RWPE1 (cell line): ENCODE data around the gene GABRG3.

ENCODE experiments used
- CTCF ChIA-PET: fragments of 350-600 bp; sonication (Branson Sonifier 250); formaldehyde crosslinking; extraction: SDS; loops from one replicate; lab custom pipeline; 2021; lab: Yijun Ruan, JAX
- POLR2A ChIA-PET: fragments of 400-600 bp; formaldehyde crosslinking; extraction: SDS; loops from one replicate; lab custom pipeline; 2020; ENCODE audit warnings: antibody characterized with exemption; ENCODE audit not compliant: low non-redundant PET; lab: Yijun Ruan, JAX
- DNase-seq: peaks from one replicate; pipeline ENCODE4 v3.0.0; 2012; ENCODE audit warnings: low spot score
- H3K27ac ChIP-seq: fragments of 450-650 bp; 2 replicates; pipeline ENCODE4 v1.5.1; 2017
- TF ChIP-seq, protein P1 (sequence below): fragments of 450-650 bp; conservative IDR thresholded peaks from 2 replicates; pipeline ENCODE4 v1.5.1; 2017; ENCODE audit warnings: low read depth, mild to moderate bottlenecking

The GABRG3 gene

DNA sequence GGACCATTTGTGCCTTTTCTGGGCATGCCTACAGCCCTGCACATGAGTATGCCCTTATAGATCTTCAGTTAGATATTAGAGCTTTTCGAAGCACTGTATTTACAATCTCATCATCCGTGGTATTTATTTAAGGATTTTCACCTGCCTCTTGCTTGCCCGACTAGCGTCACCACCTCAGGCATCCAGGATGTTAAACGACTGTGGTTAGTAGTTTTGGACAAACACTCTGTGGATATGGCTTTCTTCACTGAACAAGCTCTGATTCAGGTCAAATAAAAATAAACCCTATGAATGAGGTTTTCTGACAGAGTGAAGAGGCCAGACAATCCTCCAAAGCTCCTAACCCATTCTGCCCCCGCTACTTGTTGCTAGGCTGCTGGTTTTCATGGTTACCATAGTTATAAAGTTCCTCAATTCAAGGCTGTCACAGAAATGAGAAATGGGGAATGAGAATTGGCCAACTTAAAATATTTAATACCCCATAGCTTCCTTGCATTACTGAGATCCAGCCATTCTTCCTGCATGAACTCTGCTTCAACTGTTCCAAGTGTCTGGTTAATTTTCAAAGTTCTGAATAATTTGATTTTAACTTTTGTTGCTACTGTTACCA lies 440.1 kb downstream of the GABRG3 start:
- DNase-seq = no peak
- CTCF ChIA-PET = no interaction called here
- no peak overlapping the region for H3K27ac ChIP-seq
- TF ChIP-seq, protein P1, sequence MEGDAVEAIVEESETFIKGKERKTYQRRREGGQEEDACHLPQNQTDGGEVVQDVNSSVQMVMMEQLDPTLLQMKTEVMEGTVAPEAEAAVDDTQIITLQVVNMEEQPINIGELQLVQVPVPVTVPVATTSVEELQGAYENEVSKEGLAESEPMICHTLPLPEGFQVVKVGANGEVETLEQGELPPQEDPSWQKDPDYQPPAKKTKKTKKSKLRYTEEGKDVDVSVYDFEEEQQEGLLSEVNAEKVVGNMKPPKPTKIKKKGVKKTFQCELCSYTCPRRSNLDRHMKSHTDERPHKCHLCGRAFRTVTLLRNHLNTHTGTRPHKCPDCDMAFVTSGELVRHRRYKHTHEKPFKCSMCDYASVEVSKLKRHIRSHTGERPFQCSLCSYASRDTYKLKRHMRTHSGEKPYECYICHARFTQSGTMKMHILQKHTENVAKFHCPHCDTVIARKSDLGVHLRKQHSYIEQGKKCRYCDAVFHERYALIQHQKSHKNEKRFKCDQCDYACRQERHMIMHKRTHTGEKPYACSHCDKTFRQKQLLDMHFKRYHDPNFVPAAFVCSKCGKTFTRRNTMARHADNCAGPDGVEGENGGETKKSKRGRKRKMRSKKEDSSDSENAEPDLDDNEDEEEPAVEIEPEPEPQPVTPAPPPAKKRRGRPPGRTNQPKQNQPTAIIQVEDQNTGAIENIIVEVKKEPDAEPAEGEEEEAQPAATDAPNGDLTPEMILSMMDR = no peak
- POLR2A ChIA-PET = no interaction called here

DNA sequence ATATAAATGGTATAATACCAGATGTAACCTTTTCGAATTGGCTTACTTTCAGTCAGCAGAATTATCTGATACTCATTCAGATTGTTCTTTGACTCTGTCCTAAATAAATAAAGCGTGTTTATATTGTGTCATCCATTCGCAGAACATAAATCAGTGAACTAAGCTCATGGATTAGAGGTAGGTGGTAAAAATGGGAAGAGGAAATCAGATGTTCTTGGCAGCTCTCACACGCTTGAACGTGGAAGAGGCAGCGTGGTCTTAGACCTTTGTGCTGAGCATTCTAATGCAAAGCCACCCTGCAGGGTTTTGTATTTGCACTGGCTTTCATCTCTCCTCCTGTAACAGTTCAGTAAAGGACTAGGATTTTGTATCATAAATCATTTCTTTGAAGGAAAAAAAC lies 441.4 kb downstream of the GABRG3 start:
- no peak for DNase-seq
- ChIA-PET POLR2A (no interaction called here), CTCF (no interaction called here)
- H3K27ac ChIP-seq = no peak overlapping the region
- TF ChIP-seq, protein P1 = no peak

DNA sequence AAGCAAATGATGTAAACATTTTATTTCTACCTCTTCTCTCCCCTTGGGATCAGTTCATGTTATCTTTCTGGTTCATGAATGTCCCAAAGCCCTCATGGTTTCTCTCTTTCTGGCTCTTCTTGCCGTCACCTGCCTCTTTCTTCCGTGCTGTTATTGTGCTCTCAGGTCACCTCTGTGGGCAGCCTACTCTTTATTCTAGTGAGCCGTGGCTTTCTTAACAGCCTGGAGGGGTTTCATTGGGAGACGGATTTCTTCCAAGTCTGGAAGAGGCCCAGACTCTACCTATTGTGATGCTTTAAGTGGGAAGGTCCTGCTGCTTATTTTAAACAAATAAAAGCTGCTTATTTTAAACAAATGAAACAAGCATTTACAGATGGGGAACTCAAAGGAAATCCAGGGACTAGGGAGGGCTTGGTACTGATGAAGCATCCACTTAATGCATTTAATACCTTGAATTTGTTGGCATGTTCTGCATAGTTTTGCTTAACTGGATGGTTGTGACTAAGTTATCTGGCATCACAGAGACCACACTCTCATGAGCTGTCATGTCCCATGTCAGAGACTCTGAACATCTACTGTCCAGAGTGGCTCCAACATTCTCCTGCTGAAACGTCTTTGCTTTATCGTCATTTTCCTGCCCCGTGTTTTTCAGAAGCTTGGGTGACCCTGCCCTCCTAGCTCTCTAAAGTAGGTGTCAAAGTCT lies 443.3 kb downstream of the GABRG3 start:
- TF ChIP-seq, protein P1 = no peak
- CTCF ChIA-PET = interaction anchor here (0.6 kb wide), 1 partner anchor 81 kb away, joined by 3 read pairs; no protein-coding TSS in a partner anchor
- H3K27ac ChIP-seq = no peak overlapping the region
- no peak for DNase-seq
- POLR2A ChIA-PET = no interaction called here

DNA sequence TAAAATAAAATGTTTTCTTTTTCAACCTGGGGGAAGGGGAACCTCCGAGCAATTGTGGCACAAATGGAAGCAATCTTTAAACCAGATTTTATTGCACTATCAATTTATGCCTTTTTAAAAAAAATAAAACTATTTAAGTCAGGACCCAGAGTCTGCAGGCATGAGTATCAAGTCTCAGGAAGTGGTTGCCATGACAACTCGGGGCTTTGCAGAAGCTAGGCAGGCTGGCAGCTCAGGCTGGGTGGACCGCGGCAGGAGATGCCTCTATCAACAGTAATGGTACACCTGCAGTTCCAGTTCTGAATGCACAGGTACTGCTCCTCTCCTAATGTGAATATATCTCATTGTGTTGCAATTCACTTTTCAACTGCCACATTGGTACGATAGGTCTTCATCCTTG lies 447.7 kb downstream of the GABRG3 start:
- no peak for DNase-seq
- CTCF ChIA-PET = no interaction called here
- POLR2A ChIA-PET = no interaction called here
- TF ChIP-seq, protein P1 = no peak
- no peak overlapping the region for H3K27ac ChIP-seq

DNA sequence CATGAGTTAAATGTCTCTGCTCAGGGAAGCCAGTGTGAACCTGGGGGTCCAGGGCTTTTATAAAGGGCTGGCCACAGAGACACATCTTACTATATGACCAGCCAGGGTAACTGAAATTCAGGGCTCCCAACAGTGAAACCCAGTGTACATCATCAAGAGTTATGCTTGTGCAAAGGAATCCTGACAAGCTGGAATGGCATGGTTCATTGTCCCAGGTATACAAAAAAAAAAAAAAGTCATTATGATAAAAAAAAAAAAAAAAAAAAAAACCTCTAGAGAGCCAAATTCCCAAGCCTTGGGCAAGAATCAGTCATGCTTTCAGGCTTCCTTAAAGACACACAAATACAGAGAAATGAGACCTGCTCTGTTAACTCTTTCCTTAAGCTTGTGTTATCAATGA lies 452.0 kb downstream of the GABRG3 start:
- no peak for DNase-seq
- ChIA-PET CTCF (no interaction called here), POLR2A (no interaction called here)
- H3K27ac ChIP-seq = no peak overlapping the region
- TF ChIP-seq, protein P1 = no peak

DNA sequence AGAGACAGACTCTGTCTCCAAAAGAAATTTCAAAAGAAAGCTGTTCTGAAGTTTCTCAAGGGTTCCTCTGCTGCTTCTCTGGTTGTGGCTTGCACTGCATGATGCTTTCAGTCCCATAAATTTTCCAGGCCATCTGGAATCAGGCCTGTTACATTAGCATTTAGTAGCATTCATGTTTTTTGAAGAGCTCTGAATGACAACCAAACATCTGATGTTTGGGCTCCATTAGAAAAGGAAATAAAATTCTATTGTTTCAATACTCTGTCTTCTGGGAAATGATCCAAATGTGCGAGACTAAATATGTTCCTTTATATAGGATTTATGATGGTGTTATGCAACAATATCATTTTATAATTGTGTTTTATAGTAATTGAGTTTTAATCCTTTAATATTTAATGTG lies 455.8 kb downstream of the GABRG3 start:
- no peak overlapping the region for H3K27ac ChIP-seq
- DNase-seq = no peak
- POLR2A ChIA-PET = no interaction called here
- TF ChIP-seq, protein P1 = no peak
- CTCF ChIA-PET = no interaction called here
